Lung (tissue), 12 donors: ENCODE measurements around the gene NR3C1. TPM values are rescaled to one million over a fixed set of nuclear protein-coding genes. Genes with fewer than 3 reads are reported as not detected.

Experiments used
- ATAC-seq: fragments of 200-7000 bp; cut with Tn5 transposase; one replicate; pipeline ENCODE4 v1.9.1; 2020; ENCODE audit warnings: moderate number of reproducible peaks; ENCODE audit not compliant: insufficient read depth, low FRiP score
- DNase-seq, 3 donors: peaks; one replicate each; pipeline ENCODE4 v3.0.0-alpha.2; 2013 to 2017
- H3K27ac ChIP-seq, 2 donors: one replicate each; pipeline ENCODE4 v1.5.1; 2013; ENCODE audit warnings: mild to moderate bottlenecking in 2 of 2, moderate library complexity in 2 of 2, control low read depth in 1 of 2, inconsistent platforms in 1 of 2, low read depth in 1 of 2, low read length in 1 of 2
- H3K27me3 ChIP-seq, 3 donors: one replicate each; pipeline ENCODE4 v1.5.1; 2013; ENCODE audit warnings: low read length in 2 of 3; ENCODE audit not compliant: control insufficient read depth in 3 of 3, insufficient read depth in 3 of 3
- H3K36me3 ChIP-seq, 4 donors: one replicate each; pipeline ENCODE4 v1.5.1; 2013; ENCODE audit warnings: low read length in 4 of 4, mild to moderate bottlenecking in 1 of 4, moderate library complexity in 1 of 4; ENCODE audit not compliant: control insufficient read depth in 4 of 4, insufficient read depth in 4 of 4
- H3K4me1 ChIP-seq, 5 donors: one replicate each; pipeline ENCODE4 v1.5.1; 2013; ENCODE audit warnings: low read length in 5 of 5, mild to moderate bottlenecking in 2 of 5, moderate library complexity in 1 of 5; ENCODE audit not compliant: control insufficient read depth in 5 of 5, insufficient read depth in 5 of 5
- H3K4me3 ChIP-seq: one replicate; pipeline ENCODE4 v1.5.1; 2013; ENCODE audit warnings: mild to moderate bottlenecking, control low read depth, moderate library complexity
- H3K9ac ChIP-seq, 2 donors: one replicate each; pipeline ENCODE4 v1.5.1; 2013; ENCODE audit warnings: low read length in 2 of 2, control low read depth in 1 of 2; ENCODE audit not compliant: insufficient read depth in 1 of 2
- H3K9me3 ChIP-seq, 4 donors: one replicate each; pipeline ENCODE4 v1.5.1; 2013; ENCODE audit warnings: low read length in 3 of 4, mild to moderate bottlenecking in 1 of 4, moderate library complexity in 1 of 4; ENCODE audit not compliant: control insufficient read depth in 4 of 4, insufficient read depth in 3 of 4
- CTCF ChIP-seq: IDR thresholded peaks from 2 replicates; pipeline ENCODE4 v1.5.1; 2012; ENCODE audit warnings: mild to moderate bottlenecking; ENCODE audit errors: control extremely low read depth, extremely low read depth
- WGBS, 2 donors: extraction: QIAGEN DNeasy Blood & Tissue Kit; methylation state at CpG; one replicate each; pipeline ENCODE4 v1.1.7; 2013; 5-methylcytosine and 5-hydroxymethylcytosine counted together
- polyA plus RNA-seq, 2 donors: library from polyadenylated mRNA; stranded (reverse); fragments of 200-250 nt; gene quantifications; one replicate each; pipeline ENCODE4 v1.2.1, GENCODE V29; 2013
- total RNA-seq, 2 donors: library from RNA; depleted of rRNA in 1 of 2; stranded (reverse); fragments of >200 nt in 1 of 2; gene quantifications; one replicate each; pipeline ENCODE4 v1.2.1, GENCODE V29; 2014 to 2021
- donor health status: control.
- donor health status: control.
- donor health status: Bipolar disorder and iron deficiency.
- donor health status: healthy.
- donor health status: DM: yes; HTN: yes; CAD: no.

The NR3C1 gene
- total and polyA plus RNA-seq, 4 donors = 21.6 to 103 (median 48.2) TPM

GRCh38 chr5:143404416-143405062 lies 1.1 kb upstream of the NR3C1 start:
- DNase-seq (peak; percentile 94 to 98 (median 96)), ATAC-seq (peak; percentile 48)
- H3K27me3 ChIP-seq = no peaks in the 10 kb centered on the region
- H3K4me3 ChIP-seq = peak overlapping the region; percentile 98
- peak overlapping the region; percentile 58 for H3K9ac ChIP-seq
- H3K4me1 ChIP-seq = peaks cover 0 to 31% (median 0%) of the 10 kb centered on the region in 5 donors
- WGBS, 2 donors = 0% methylated on average over 34 to 41 of the region's 41 CpGs
- H3K27ac ChIP-seq = peak overlapping the region; percentile 97 to 99
- peaks cover 0 to 10% (median 4%) of the 10 kb centered on the region in 4 donors for H3K36me3 ChIP-seq
- H3K9me3 ChIP-seq = no peaks in the 10 kb centered on the region
- no peak for TF ChIP-seq CTCF

GRCh38 chr5:143403334-143403592 lies 223 bp downstream of the NR3C1 start:
- Histone ChIP-seq H3K4me1 (peaks cover 0 to 44% (median 0%) of the 10 kb centered on the region in 5 donors), H3K9ac (peak overlapping the region; percentile 7 to 38), H3K4me3 (peak overlapping the region; percentile 98), H3K9me3 (no peaks in the 10 kb centered on the region), H3K27me3 (no peaks in the 10 kb centered on the region), H3K36me3 (peaks cover 0 to 11% (median 4%) of the 10 kb centered on the region in 4 donors), H3K27ac (peak overlapping the region; percentile 97)
- peak in 1 of 3 donors; percentile 88 for DNase-seq
- TF ChIP-seq CTCF = no peak
- ATAC-seq = peak; percentile 5
- whole genome bisulfite sequencing, 2 donors = 0% methylated on average over 27 of the region's 27 CpGs

GRCh38 chr5:143402553-143403333 lies 743 bp downstream of the NR3C1 start:
- 0 to 1% methylated on average over 64 to 79 of the region's 80 CpGs for WGBS, 2 donors
- peak; percentile 65 to 72 (median 70) for DNase-seq
- H3K36me3 ChIP-seq = peaks cover 0 to 11% (median 4%) of the 10 kb centered on the region in 4 donors

More at GRCh38 chr5:143402553-143403333, 743 bp downstream of the NR3C1 start:
- H3K27ac ChIP-seq = peak overlapping the region; percentile 97
- H3K9me3 ChIP-seq = no peaks in the 10 kb centered on the region
- H3K4me1 ChIP-seq = peaks cover 0 to 49% (median 0%) of the 10 kb centered on the region in 5 donors
- H3K4me3 ChIP-seq = peak overlapping the region; percentile 98
- H3K9ac ChIP-seq = peak overlapping the region; percentile 7 to 88
- TF ChIP-seq CTCF = no peak
- ATAC-seq = peak; percentile 37
- no peaks in the 10 kb centered on the region for H3K27me3 ChIP-seq
